GM19397 (cell line): ENCODE results near the gene CDH13.

Experiments
- ATAC-seq: cut with Tn5 transposase; IDR thresholded peaks from one replicate; pipeline ENCODE4 v1.9.1; 2021; ENCODE audit warnings: mild to moderate bottlenecking, moderate library complexity; ENCODE audit not compliant: unreplicated experiment

CDH13 gene

DNA sequence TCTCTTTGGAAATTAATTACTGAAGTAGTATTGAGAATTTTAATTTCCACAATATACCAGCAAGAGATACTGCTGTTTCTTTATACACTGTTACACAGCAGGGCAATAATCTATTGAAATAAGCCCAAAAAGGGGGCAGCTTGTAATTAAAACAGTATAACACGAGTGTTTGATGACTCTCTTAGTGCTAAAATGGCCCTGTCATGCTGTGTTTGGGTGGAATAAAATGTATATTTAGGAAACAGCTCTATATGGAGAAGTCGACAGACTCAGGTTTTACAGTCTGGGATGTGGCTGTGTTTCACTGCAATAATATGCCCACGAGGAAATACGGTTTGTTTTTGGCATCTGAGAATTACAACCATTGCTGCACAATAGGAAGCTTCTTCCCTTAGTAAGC lies 643.3 kb downstream of the CDH13 start:
- ATAC-seq: no peak

DNA sequence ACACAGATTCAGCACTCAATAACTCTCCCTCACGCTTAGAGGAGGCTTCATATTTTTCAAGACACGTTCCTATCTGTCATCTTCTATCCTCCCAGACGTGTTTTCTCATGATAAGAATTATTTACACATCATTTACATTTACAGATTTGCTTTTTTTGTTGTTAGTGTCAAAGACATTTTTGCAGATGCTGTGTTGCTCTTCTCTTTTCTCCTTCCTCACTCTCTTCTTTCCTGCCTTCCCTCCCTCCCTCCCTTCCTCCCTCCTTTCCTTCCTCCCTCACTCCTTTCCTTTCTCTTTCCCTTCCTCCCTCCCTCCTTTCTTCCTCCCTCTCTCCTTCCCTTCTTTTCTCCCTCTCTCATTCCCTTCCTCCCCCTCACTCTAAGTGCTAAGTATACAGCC lies 643.9 kb downstream of the CDH13 start:
- ATAC-seq: no peak

DNA sequence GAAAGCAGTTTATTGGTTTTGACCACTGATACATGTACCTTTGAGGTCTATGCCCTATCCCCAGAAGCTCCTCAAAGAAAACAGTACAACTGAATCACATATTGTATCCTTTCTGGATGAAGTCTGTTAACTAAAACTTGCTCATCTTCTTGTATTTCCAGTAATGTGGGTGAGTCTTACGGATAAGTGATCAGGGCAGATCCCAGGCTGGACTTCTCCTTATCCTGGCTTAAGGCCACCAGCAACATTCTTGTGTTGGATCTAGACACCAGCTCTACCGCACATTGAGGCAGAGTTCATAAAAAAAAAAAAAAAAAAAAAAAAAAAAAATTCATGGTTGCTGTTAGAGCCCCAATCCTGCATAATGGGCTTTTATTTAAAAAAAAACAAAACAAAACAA lies 644.4 kb downstream of the CDH13 start:
- ATAC-seq: no peak

DNA sequence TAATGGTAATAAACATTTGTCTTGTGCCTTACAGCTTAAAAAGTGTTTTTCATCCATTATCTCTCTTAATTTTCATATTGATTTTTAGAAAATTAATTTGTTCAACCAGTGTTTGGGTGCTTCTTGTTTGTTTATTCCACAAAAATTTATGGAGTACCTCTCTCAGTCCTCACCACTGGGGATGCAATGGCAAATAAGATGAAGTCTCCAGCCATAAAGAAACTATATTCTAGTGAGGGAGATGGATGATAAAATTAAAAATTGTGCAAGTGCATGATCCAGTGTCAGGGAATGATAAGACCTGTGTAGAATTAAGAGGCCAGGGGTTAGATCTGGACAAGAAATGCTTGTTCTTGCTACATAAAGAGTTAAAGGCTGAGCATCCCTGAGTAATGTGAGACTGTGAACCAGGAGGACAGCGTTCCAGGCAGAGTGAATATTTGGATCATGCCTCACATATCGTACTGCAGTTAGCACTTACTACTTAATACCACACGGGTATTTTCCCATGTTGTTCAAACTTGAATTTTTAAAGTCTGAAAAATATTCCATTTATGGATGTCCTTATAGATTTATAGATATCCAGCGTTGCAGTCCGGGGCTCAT lies 645.3 kb downstream of the CDH13 start:
- no peak for ATAC-seq

DNA sequence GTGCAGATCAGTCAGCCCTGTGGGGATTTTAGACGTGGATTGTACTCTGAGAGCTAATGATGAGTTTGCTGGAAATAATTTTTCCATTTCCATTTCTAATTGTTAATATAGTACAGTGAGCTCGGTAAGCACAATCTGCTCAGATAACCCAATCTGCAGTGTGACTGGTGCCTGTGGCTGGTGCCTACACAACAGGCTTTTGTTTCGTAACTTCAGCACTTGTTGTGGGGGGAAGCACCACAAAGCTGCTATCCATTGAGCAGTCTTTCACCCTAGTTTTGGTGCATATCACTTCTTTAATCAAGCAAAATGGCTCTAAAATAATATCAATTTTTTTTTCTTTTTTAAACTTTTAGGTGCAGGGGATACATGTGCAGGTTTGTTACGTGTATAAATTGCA lies 646.1 kb downstream of the CDH13 start:
- ATAC-seq: no peak

- no peak for ATAC-seq
Measured at GRCh38 chr16:83273504-83274173, 646.9 kb downstream of the CDH13 start.

DNA sequence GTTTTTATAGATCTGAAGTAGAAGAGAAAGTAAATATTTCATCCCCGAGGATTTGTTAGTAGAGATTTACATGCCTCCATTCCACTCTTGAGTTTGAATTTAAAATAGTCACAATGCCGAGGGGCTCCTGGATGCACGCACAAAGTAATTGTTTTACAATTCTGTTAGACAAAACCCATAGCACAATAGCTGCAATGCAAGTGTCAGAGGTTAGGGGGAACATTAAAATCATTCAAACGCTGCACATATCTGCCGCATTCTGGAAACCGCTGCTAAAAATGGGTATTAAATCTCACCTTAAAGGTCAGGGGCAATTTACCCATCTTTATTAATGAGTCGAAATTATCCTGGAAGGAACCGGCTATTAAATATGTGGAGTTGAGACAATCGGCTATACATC lies 652.5 kb downstream of the CDH13 start:
- ATAC-seq: no peak

DNA sequence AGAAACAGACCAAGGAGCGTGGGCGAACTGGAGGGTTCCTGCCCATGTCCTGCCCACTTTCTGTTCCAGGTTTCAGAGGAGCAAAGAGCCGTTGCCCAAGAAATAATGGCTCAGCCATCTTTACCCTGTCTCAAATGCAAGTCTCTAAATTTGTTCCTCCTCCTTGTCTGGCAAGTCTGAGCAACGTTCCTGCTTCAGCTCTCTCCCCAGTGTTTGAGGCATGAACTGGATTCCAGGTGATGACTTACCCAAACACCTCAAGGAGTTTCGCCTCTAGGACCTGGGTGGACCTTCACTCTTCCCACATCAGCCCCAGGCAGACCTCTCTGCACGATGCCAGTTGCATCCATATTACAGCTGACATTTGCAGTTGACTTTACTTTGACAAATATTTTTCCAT lies 659.2 kb downstream of the CDH13 start:
- no peak for ATAC-seq

GRCh38 chr16:83296505-83296904 lies 669.7 kb downstream of the CDH13 start:
- no peak for ATAC-seq

DNA sequence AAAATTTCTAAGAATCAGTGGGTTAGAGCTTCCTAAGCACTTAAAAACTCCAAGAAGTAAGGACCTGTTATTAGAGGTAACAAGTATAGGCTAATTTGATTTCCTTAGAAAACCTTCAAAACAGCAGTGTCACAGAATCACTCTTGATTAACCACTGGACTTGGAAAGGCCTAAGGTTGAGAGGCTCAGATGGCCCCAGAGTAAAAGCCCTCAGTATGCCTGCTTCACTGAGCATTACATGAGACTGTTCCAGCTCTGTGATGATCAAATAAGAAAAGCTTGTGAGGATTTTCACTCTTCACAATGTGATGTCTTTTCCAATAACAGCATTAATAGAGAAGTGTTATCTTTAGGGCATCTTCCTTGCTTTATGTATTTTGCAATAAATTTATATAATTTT lies 671.8 kb downstream of the CDH13 start:
- no peak for ATAC-seq

DNA sequence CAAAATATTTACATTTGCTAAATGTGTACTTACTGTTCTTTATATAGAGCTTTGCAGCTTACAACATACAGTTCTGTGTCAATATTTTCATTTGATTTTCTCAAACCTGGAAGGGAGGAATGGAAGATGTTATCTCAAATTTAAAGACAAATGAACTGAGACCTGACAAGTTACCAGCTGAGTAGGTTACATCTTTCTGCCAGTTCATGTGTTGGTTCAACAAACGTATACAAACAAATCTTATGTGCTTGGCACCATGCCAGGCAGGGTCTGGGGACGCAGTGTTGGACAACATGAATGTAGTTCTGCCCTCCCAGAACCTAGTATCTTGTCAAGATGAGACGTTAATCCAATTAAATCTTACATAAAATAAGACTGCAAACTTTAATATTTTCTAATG lies 673.6 kb downstream of the CDH13 start:
- no peak for ATAC-seq

DNA sequence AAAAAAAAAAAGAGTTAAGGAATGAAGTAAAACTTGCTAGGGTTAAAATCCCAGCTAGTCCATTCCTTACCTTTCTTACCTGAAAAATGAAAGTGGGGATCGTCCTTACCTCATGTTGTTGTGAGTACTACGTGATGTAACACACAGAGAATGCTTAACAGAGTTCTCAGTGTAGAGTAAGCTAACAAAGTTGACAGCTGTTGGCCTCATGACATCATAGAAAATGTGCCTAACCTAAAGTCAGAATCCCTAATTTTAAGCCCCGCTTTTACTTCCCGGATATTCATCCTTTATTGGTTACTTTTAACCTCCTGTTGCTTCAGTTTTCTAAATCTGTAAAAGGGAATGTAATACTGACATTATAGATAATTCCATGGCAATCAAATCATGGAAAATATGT lies 675.2 kb downstream of the CDH13 start:
- no peak for ATAC-seq

DNA sequence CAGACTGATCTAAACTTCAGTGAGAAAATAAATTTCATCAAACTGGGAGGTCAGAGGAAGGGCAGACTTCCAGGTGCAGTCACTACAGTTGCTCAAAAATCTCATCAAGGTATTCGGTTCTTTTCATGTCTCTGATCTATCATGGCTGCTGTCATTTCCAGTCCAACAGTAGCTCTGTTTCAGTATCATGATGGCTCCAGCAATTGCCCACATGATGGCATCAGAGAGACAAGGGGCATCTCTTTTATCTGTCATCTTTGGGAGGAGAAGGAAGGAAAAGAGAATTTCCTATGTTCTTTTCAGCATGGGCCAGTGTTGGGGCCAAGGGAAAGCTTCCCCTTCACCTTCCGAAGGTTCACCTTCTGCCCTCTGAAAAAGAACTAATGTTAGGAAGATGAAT lies 676.1 kb downstream of the CDH13 start:
- no peak for ATAC-seq

DNA sequence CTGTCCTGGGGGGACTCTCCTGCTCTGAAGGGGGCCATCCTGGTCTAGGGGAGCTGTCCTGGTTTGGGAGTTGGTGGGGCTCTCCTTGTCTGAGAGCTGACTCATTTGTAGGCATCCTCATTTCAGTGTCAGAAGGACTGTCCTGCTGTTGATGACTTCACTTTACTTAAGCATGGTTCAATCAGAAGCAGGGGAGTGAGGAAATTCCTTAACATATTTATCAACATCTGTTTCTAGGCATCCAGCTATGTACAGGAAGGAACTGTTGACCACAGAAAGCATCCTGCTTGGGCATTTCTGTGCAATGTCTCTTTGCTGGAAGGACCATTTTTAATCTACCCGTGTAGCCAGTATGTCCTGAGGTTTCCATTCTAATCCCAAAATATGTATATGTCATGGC lies 678.3 kb downstream of the CDH13 start:
- ATAC-seq: no peak

DNA sequence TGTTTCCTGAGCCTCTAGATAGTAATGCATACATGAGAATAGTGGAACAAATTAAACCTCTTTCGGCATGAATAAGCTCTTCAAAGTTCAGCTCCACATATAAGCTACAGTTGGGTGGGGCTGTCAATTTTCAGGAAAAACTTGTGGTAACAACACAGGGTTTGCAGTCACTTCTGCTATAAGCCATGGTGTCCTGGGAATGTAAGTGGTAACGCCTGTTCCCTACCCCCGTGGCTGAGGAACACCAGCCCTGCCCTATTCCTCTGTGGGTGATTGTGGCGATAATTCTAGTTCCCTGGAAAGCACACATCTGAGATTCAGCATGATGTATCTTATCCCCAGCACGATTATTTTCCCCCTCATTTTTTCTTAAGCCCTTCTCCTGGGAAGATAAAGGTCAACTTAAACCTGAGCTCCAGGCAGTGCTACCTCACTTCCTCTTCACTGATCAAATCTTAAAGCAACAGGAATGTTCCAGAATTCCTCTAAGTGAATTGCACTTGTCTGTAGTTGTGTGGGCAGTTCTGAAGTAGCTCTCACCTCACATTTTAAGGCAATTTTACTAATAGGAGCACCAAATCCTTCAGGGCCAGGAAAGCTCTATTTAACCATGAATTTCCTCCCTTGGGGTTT lies 680.3 kb downstream of the CDH13 start:
- no peak for ATAC-seq

GRCh38 chr16:83307594-83307992 lies 680.8 kb downstream of the CDH13 start:
- ATAC-seq: no peak

GRCh38 chr16:83308414-83308813 lies 681.6 kb downstream of the CDH13 start:
- ATAC-seq: no peak

DNA sequence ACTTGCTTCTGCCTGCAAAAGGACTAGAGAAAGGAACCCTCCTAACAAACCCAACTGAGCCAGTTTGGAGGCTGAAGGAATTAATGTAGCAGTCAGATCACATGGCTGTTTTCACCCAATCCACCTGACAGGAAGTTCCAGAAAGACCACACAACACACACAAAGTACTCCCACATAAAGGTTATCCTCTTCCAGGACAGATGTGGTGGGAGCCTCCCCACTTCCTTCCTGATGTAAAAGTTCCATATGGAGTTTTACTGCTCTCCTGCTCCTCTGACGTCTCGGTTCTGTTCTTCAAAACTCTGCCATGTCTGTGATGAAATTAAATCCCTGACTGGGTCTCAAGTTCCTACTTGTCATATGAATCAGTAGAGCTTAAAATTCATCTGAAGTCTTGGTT lies 684.0 kb downstream of the CDH13 start:
- ATAC-seq: no peak

DNA sequence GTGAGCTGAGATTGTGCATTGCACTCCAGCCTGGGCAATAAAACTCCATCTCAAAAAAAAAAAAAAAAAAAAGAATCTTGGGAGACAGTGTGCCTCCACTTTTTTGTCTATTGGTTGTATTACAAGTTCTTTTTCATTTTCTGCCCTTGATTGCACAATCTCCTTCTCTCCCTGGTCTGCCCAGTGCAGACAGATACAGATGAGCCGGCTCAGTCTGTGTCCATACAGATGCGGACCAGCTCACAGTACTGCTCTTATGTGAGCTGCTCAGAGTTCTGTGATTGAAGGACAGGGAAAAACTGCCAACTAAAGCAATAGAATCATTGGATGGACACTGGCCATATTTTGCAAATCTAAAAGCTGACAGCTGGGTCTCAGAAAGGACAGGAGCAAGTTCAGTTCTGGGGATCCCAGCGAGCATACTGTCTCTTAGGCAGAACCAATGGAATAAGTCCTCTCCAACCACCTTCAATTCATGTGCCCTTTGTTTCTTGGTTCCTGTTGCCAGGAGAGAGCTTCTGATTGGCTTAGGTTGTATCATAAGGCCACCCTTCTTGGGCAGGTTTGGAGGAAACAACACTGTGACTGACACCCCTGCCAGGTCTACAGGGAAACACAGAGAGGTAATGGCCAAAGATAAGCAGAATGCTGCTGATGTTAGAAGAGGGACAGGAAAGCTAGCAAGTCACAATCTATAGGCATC lies 685.4 kb downstream of the CDH13 start:
- ATAC-seq: no peak

- ATAC-seq: no peak
Measured at GRCh38 chr16:83312718-83313245, 686.0 kb downstream of the CDH13 start.

- ATAC-seq: no peak
Measured at GRCh38 chr16:83315271-83315670, 688.5 kb downstream of the CDH13 start.

DNA sequence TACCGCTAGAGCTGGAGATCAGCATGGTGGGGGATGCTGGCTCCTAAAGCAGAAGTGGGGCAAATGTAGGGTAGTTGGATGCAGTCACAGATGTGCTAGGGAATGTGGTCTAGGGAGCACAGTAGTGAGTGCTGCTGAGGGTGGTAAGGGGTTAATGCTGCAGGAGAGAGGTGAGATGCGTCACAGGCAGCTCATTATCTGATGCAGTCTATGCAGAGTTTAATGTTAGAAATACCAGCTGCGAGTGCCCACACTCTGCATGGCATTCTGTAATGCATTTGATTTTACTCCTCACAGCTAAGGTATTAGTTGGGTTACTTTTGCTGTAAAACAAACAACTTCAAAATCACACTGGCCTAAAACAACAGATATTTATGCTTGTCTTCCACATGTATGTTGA lies 689.7 kb downstream of the CDH13 start:
- ATAC-seq: no peak
